ENCODE results near the gene ANXA11.
"Not testable (repeated sequence)": the region's sequence is repeated elsewhere in the genome, so short reads cannot be mapped to it uniquely, and the experiment has no call there.

The ANXA11 gene

DNA sequence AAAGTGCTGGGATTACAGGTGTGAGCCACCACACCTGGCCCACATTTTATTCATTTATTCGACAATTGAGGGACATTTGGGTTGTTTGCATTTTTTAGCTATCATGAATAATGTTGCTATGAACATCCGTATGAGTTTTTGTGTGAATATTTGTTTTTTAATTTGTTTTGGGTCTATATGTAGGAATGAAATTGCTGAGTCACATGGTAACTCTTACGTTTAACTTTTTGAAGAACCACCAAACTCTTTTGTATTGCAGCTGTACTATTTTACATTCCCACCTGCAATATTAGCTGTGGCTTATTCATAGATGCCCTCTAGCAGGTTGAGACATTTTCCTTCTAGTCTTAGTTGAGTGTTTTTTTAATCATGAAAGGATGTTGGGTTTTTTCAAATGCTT, 58.4 kb downstream of the ANXA11 start:
- no peak for DNase-seq (ENCODE audit: insufficient read length, low spot score)
- no peak for FAIRE-seq
- no peak for TF ChIP-seq SPI1 (IDR thresholded peaks at IDR 0.05; ENCODE audit: low read depth, low read length)
- TF ChIP-seq PAX5 (IDR thresholded peaks at IDR 0.05; ENCODE audit: insufficient read depth, low read length, severe bottlenecking) = no peak
- no peak for TF ChIP-seq TAF1 (IDR thresholded peaks at IDR 0.05; ENCODE audit: low read depth, low read length)
- no peak for TF ChIP-seq POLR2AphosphoS5 (IDR thresholded peaks at IDR 0.05; ENCODE audit: low read depth, low read length)
- TF ChIP-seq POU2F2 (IDR thresholded peaks at IDR 0.05; ENCODE audit: low read depth, low read length) = no peak
- no peak for TF ChIP-seq POLR2A (IDR thresholded peaks at IDR 0.05; ENCODE audit: low read depth, low read length)

DNA sequence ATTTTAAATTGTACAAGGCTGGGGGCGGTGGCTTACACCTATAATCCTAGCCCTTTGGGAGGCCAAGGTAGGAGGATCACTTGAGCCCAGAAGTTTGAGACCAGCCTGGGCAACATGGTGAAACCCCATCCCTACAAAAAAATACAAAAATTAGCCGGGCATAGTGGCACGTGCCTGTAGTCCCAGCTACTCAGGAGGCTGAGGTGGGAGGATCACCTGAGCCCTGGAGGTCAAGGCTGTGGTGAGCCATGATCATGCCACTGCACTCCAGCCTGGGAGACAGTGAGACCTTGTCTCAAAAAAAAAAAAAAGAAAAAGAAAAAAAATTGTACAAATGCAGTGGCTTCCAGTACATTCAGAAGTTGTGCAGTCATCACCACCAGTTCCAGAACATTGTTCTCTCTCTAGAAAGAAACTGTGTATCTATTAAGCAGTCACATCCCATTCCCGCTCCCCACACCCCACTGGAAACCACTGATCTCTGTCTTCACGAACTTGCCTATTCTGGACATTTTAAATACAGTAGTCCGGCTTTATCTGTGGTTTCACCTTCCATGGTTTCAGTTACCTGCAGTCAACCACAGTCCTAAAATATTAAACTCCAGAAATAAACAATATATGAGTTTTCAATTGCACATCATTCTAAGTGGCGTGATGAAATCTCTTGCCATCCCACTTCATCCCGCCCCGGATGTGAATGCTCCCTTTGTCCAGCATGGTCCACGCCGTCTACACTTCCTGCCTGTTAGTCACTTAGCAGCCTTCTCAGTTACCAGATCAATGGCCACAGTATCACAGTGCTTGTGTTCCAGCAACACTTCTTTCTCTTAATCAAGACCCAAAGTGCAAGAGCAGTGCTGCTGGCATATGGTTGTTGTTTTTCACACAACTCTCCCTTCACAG, 59.7 kb downstream of the ANXA11 start:
- not testable (repeated sequence) for DNase-seq (ENCODE audit: insufficient read length, low spot score); FAIRE-seq

DNA sequence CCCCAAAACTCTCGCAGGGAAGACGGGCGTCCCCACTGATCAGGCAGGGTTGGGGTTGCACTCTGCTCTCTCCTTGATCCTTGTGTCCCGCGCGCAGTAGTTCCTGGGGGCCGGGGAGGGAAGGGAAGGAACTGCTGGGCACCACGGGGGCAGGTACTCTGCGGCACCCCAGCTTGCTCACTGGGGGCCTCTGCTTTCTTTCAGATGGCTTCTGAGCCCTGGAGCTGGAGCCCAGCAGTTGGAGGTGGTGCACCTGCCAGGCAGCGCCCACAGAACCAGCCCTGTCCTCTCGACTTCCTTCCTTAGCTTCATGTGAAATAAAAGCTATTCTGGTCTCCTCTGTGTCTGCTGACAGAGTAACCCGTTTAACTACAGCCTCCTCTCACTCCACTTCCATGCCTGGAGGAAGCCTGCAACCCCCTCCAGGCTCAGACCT, 60.6 kb downstream of the ANXA11 start:
- no peak for TF ChIP-seq POLR2AphosphoS5 (IDR thresholded peaks at IDR 0.05; ENCODE audit: low read depth, low read length)
- no peak for DNase-seq (ENCODE audit: insufficient read length, low spot score)
- no peak for FAIRE-seq

DNA sequence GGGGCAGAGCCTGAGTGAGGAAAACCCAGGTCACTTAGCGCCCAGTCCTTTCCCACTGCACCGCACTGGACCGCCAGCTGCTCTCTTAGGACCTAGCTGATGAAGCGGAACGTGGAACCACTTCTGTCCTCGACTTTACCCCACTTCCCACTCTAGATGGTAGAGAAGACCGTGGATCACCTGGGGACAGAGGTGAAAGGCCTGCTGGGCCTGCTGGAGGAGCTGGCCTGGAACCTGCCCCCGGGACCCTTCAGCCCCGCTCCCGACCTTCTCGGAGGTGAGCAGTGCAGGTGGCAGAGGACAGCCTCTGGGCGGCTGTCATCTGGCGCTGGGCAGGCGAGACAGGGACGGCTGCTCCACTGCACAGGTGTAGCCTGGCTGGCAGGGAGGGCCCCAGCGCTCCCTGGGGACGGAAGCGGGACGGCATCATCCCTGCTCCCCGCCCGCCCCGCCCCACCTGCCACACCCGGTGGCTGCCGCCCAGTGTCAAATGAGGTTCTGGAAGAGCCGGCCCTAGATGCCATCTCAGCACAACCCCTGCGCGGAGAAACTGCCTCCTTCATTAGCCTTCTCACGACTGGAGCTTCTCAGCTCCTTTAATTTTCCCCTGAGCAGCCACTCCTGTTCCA, 61.2 kb downstream of the ANXA11 start:
- TF ChIP-seq POU2F2 (IDR thresholded peaks at IDR 0.05; ENCODE audit: low read depth, low read length) = no peak
- no peak for TF ChIP-seq TAF1 (IDR thresholded peaks at IDR 0.05; ENCODE audit: low read depth, low read length)
- TF ChIP-seq PAX5 (IDR thresholded peaks at IDR 0.05; ENCODE audit: insufficient read depth, low read length, severe bottlenecking) = no peak
- no peak for TF ChIP-seq POLR2A (IDR thresholded peaks at IDR 0.05; ENCODE audit: low read depth, low read length)
- TF ChIP-seq SPI1 (IDR thresholded peaks at IDR 0.05; ENCODE audit: low read depth, low read length) = no peak
- TF ChIP-seq POLR2AphosphoS5 (IDR thresholded peaks at IDR 0.05; ENCODE audit: low read depth, low read length) = no peak
- no peak for DNase-seq (ENCODE audit: insufficient read length, low spot score)
- FAIRE-seq = peak; percentile 20

DNA sequence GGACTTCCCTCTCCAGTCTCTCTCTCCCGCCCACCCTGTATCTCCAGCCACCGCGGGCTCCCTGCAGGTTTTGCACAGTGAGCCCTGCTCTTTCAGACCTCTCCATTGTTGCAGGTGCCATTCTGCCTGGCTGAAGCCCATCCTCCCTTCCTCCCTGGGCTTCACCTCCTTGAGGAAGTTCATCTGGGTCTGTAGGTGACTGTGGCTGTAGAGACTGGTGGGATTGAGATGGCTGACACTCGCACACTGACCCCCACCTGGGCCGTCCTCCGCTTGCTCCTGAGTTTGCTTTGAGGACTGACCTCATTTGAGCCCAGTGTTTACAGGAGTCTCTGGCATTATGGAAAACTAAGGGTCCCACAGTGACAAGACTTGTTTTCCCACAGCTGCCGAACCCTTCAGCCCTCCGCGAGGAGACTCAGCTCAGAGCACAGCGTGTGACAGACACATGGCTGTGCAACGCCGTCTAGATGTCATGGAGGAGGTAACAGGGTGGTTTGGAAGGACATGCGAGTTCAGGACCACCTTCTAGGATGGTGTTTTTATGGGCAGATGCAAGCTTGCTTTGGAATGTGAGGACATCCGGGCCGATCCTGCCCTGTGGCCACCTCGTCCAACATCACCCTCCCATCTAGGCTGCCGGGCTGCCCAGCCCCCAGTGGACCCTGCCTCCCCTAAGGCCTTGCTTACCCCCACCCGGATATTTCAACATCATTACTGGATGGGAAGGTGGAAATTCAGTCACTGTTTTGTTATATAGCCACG, 63.5 kb downstream of the ANXA11 start:
- TF ChIP-seq POLR2AphosphoS5 (IDR thresholded peaks at IDR 0.05; ENCODE audit: low read depth, low read length) (no peak), POU2F2 (IDR thresholded peaks at IDR 0.05; ENCODE audit: low read depth, low read length) (no peak), PAX5 (IDR thresholded peaks at IDR 0.05; ENCODE audit: insufficient read depth, low read length, severe bottlenecking) (no peak), POLR2A (IDR thresholded peaks at IDR 0.05; ENCODE audit: low read depth, low read length) (no peak), TAF1 (IDR thresholded peaks at IDR 0.05; ENCODE audit: low read depth, low read length) (no peak), SPI1 (IDR thresholded peaks at IDR 0.05; ENCODE audit: low read depth, low read length) (no peak)
- no peak for FAIRE-seq

DNA sequence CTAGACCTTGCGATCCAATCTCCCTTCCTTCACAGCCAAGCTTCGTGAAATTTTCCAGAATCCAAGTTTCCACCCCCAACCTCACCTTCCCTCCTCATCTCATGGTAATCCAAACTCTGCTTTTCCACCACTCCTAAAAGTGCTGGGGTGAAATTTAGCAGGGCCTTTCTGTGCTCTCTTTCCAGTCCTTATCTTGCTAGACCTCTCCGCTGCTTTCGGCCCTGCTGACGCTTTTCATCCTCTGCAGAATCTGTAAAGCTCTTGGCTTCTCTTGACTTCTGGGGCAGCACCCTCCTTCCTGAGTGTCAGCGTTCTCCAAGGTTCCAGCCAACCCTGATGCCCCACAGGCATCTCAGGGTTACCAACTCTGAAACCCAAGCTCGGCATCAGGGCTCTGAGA, 65.1 kb downstream of the ANXA11 start:
- TF ChIP-seq POLR2AphosphoS5 (IDR thresholded peaks at IDR 0.05; ENCODE audit: low read depth, low read length) (no peak), PAX5 (IDR thresholded peaks at IDR 0.05; ENCODE audit: insufficient read depth, low read length, severe bottlenecking) (no peak), POU2F2 (IDR thresholded peaks at IDR 0.05; ENCODE audit: low read depth, low read length) (no peak), SPI1 (IDR thresholded peaks at IDR 0.05; ENCODE audit: low read depth, low read length) (no peak), POLR2A (IDR thresholded peaks at IDR 0.05; ENCODE audit: low read depth, low read length) (no peak), TAF1 (IDR thresholded peaks at IDR 0.05; ENCODE audit: low read depth, low read length) (no peak)
- FAIRE-seq = no peak
- no peak for DNase-seq (ENCODE audit: insufficient read length, low spot score)

More for the DNA sequence above, 63.5 kb downstream of the ANXA11 start:
- DNase-seq (ENCODE audit: insufficient read length, low spot score) = no peak

DNA sequence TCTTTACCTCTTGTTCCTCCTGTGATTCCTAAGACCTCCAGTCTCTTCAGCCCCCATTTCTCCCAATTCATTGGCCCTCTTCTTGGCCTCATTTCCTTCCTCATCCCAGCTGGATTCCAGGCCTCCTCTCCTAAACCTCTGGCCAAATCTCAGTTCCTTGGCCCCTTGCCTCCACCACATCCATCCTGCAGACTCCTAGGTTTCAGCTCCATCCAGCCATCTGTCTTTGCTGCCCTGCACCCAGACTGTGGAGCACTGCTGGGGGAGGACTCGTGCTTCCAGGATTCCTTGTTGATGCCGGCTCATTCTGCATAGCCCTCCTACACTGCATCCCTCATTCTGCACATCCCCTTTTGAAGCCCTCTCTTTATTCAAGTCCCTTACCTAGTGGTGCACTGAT, 66.1 kb downstream of the ANXA11 start:
- DNase-seq (ENCODE audit: insufficient read length, low spot score) (no peak), FAIRE-seq (no peak)
- TF ChIP-seq POLR2A (IDR thresholded peaks at IDR 0.05; ENCODE audit: low read depth, low read length) (no peak), TAF1 (IDR thresholded peaks at IDR 0.05; ENCODE audit: low read depth, low read length) (no peak), POLR2AphosphoS5 (IDR thresholded peaks at IDR 0.05; ENCODE audit: low read depth, low read length) (no peak), PAX5 (IDR thresholded peaks at IDR 0.05; ENCODE audit: insufficient read depth, low read length, severe bottlenecking) (no peak), POU2F2 (IDR thresholded peaks at IDR 0.05; ENCODE audit: low read depth, low read length) (no peak), SPI1 (IDR thresholded peaks at IDR 0.05; ENCODE audit: low read depth, low read length) (no peak)

DNA sequence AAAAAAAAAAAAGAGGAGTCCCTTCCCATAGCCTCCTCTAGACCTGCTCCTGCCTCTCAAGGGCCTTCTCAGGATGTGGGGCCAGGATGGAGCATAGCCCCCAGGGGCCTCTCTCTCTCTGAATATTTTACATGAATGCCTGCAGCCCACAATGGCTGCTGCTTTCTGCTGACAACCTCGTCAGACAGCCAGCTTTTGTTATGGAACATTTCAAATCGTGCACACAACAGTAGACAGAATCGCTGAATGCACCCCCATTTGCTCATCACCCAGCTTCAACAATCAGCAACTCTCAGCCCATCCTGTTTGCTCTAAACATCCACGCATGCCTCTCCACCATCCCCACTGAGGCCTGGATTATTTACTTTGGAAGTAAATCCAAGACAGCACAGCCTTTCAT, 67.4 kb downstream of the ANXA11 start:
- TF ChIP-seq POU2F2 (IDR thresholded peaks at IDR 0.05; ENCODE audit: low read depth, low read length) (no peak), PAX5 (IDR thresholded peaks at IDR 0.05; ENCODE audit: insufficient read depth, low read length, severe bottlenecking) (no peak)
- DNase-seq (ENCODE audit: insufficient read length, low spot score) (no peak), FAIRE-seq (no peak)

DNA sequence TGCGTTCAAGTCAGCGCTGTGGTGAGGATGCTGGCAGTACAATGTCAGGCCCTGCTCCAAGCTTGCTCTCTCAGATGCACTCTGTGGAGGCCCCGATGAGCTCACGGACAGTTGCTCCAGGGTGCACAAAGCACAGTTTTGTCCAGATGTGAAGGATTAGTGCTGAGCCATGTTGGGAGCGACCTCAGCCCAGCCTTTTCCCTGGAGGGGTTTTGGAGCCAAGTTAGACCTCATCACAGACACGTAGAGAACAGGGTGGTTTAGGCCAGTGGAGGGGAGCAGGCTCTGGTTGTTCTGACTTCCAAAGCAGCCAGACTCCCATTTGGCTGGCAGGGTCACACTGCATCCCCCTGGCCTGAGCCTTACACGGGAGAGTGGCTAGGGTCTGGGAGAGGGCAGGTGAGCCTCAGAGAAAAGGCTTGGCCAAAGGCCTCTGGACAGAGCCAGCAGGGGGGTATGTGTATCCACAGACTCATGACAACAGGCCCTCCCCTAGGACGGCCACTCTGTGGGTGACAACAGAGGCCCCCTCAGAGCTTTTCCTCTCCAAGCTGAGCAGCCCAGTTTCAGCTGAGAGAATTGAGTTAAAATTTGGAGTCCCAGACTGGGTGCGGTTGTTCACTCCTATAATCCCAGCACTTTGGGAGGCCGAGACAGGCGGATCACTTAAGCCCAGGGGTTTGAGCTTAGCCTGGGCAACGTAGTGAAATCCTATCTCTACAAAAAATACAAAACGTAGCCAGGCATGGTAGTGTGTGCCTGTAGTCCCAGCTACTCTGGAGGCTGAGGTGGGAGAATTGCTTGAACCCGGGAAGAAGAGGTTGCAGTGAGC, 68.1 kb downstream of the ANXA11 start:
- no peak for DNase-seq (ENCODE audit: insufficient read length, low spot score)

More for the DNA sequence above, 68.1 kb downstream of the ANXA11 start:
- TF ChIP-seq SPI1 (IDR thresholded peaks at IDR 0.05; ENCODE audit: low read depth, low read length) (no peak), POU2F2 (IDR thresholded peaks at IDR 0.05; ENCODE audit: low read depth, low read length) (no peak), TAF1 (IDR thresholded peaks at IDR 0.05; ENCODE audit: low read depth, low read length) (no peak), POLR2A (IDR thresholded peaks at IDR 0.05; ENCODE audit: low read depth, low read length) (no peak), POLR2AphosphoS5 (IDR thresholded peaks at IDR 0.05; ENCODE audit: low read depth, low read length) (no peak), PAX5 (IDR thresholded peaks at IDR 0.05; ENCODE audit: insufficient read depth, low read length, severe bottlenecking) (no peak)
- FAIRE-seq = no peak

All from GM12891 (cell line).